GM19463 (cell line): ENCODE results near the gene ATP6V0E2.
"Not testable (repeated sequence)": the region's sequence is repeated elsewhere in the genome, so short reads cannot be mapped to it uniquely, and the experiment has no call there.

Source experiments
- ATAC-seq: cut with Tn5 transposase; IDR thresholded peaks from one replicate; pipeline ENCODE4 v1.9.1; 2021; ENCODE audit warnings: mild to moderate bottlenecking, moderate library complexity; ENCODE audit not compliant: unreplicated experiment

Gene ATP6V0E2

GRCh38 chr7:149877890-149878522 is 4.2 kb downstream of the ATP6V0E2 start:
- no peak for ATAC-seq

- no peak for ATAC-seq
These were observed 4.8 kb downstream of the ATP6V0E2 start for GRCh38 chr7:149878523-149878921.

DNA sequence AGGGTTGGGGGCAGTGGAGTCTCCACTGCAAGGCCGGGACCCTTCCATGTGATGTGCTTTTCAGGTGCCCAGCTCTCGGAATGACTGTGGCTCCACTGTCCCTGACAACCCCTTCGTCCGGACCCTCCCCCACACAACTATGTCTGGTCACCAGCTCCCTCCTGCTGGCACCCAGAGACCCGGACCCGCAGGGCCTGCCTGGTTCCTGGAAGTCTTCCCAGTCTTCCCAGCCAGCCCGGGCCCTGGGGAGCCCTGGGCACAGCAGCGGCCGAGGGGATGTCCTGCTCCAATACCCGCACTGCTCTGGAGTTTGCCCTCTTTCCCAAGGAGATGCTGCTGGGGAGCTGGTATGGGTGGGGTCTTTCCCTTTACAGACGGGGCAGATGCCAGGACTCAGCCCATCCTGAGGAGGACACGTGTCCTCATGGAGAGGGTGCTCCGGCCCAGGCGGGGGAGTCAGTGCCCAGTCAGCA is 5.5 kb downstream of the ATP6V0E2 start:
- ATAC-seq, result no peak

DNA sequence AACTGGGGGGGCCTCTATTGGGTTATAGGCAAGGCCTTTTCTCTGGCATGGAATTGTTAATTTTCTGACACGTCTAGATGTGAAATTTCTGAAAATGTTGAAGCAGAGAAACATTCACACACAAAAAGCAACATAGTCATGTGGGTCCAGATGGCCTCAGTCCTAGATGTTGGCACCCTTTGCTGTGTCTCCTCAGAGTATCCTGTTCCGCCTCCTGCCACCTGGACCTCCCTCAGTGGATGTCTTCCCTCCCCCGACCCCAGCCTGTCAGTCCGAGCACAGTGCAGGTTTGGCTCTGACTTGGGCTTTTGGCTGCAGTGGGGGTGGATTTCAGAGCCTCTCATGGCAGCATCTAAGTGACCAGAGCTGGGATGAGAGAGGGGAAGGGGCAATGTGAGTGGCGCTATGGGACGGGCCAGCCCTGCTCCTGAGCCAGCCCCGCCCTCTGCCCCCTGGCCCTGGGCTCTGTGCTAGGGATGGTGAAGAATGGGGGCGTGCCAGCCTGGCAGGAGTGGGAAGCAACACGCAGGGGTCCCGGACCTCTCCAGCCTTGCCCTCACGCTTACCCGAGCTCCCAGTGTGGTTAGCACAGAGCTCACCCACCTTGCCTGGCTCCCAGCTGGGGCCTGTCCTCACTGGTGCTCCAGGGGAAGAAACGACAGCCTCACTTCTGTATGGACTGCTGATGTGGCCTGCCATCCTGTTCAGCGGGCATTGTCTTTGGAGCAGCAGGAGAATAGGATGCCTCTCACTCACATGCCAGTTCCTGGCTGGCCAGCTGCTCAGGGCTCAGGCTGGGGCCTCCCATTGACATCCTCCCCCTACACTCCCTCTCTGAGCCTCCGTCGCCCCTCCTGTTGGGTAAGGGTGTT is 6.2 kb downstream of the ATP6V0E2 start:
- no peak for ATAC-seq

DNA sequence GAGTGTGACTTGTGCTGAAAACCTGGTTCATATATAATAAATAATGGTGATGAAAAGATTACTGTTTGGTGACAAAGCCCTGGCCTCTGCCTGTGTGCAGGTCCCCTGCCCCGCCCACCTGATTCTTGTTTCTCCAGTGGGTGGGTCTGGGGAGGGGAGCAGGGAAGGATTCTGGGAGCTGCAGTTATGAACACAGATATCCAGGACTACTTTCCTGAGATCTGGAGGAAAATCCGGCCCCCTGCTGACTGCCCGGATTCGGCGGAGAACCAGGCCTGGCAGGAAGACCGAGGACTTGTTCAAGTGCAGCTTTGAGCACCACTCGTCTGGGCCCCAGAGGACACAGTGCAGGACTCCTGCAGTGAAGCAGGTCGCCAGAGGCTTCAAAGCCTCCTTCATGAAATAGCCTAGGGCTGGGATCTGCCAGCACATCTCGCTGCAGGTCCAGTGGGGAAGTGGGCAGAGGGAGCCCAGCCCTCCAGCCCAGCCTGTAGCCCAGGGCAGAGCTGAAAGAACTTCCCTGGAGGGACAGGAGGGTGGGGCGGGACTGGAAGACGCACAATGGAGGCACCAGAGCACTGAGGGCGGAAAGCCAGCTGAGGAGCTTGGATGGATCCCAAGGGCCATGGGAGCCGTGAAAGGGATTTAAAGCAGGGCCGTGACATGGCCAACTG is 7.0 kb downstream of the ATP6V0E2 start:
- ATAC-seq, result no peak

DNA sequence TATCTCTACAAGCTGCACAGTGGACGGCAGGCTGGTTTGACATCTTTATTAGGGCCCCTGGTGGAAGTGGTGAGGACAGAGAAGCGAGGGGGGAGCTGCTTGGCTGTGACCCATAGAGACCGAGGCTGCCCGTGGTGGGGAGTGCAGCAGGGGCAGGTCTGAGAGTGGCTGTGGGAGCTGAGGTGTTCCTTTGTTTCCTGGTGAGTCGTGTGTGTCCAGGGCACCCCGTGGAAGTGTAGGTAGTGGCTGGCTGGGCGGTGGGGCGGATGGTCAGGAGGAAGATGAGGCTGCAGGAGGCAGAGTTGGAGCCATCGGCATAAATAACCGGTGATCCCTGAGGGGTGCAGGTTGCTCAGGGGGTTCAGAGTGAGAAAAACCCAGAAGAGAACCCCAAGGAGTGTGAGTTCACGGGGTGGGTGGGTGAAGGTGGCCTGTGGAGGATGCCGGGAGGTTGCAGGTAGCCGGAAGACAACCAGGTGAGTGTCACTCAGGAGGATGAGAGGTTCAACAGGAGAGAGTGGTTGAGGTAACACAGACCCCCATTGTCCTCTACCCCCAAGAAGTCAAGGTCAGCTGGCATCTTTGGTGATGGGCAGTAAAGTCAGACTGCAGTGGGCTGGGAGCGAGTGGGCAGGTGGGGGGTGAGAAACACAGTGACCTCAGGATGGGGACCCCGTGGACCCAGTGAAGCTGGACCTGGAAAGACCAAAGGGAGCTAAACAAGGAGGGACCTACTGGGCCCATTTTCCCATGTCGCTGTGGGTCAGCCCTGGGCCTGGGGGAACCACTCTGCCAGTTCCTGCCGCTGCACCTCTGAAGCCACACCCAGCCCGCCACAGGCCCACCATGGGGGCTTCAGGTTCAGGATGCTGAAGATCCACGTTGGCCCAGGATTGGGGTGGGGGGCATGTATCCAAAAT is 7.8 kb downstream of the ATP6V0E2 start:
- ATAC-seq, result no peak

GRCh38 chr7:149882248-149883047 is 8.7 kb downstream of the ATP6V0E2 start:
- ATAC-seq, result no peak

DNA sequence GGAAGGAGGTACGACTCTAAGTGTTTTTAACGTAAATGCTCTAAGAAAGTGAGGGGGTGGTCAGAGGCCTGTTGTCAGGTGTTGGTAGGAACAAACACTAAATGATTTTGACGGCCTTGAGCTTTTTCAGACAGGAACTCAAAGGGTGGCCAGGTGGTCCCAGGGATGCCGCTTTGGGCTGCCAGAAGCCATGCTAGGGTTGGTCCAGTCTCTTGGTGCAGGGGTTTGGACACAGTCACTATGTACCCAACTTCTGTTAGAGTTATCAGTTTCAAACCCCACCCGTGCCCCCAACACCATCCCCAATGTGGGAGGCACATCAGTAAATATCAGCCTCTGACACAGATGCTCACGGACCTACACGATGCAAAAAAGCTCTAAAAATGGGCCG is 9.3 kb downstream of the ATP6V0E2 start:
- no peak for ATAC-seq

DNA sequence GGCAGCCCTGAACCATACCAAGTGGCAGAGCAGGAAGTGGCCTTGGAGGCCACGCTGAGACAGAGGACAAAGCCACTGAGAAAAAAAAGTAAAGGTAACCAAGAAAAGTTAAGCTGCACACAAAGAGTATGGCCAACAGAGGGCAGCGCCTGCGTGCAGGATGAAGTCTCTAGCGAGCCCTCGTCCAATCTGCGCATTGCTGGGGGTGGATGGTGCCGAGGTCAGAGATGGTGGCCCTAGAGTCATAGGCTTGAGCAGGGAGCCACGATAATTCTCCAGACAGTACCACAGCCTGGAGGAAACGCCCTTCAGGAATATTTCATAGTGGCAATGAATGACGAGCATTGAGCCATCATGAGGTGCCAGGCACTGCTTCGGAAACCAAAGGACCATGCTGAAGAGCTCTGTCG is 9.7 kb downstream of the ATP6V0E2 start:
- ATAC-seq, result peak; percentile 74

GRCh38 chr7:149884016-149884415 is 10.2 kb downstream of the ATP6V0E2 start:
- ATAC-seq, result no peak

DNA sequence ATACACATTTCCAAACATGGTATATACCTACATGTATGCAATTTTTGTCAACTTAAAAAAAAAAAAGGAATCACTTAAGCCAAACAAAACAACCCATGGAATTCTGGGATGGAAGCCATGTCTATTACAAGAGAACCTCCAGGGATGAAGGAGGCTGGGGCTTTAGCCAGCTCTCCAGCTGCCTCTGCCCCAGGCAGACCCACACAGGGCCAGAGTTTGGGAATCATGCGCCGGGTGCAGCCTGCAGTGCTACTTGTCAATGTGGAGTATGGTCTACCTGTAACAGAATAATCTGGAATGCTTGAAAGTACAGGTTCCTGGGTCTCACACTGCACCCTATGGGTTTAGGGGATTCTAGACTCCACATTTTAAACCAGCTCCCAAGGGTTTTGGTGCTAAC is 10.8 kb downstream of the ATP6V0E2 start:
- ATAC-seq, result no peak

DNA sequence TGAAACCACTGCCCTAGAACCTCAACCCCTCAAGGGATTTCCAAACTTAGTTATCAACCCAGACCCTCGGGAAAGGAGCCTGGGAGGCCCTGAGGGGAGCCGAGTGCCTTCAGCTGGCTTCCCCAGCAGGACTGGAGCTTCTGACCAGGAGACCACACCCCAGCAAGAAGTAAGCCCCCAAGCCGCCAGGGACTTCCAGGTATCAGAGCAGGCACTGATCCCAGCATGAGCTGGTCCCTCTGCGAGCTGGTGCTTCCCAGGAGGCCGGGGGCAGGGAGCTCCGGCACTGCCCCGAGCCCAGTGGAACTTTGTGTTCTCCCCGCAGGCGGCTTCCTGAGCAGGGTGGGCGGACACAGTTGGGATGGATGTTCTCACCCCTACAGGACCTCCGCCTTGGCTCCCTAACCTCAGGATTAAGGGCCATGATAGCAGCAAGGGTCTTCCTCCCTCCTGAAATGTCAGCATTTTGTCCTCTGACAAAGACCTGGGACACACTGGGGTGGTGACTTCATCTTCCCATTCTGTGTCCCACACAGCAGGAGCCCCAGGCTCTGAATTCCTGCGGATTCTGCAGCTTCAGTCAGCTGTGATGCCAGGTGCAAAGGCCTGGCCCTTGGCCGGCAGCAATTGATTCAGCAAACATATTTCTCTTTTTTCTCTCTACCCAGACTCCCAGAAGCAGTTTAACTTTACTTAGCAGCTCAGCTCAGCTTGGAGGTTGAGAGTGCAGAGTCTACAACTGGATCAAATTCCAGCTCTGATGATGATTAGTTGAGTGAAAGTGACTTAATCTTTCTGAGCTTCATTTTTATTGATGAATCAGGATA is 11.6 kb downstream of the ATP6V0E2 start:
- ATAC-seq, result no peak

- ATAC-seq, result no peak
These were observed 12.2 kb downstream of the ATP6V0E2 start for GRCh38 chr7:149886018-149886415.

- ATAC-seq, result no peak
These were observed 13.5 kb downstream of the ATP6V0E2 start for GRCh38 chr7:149887311-149887710.

DNA sequence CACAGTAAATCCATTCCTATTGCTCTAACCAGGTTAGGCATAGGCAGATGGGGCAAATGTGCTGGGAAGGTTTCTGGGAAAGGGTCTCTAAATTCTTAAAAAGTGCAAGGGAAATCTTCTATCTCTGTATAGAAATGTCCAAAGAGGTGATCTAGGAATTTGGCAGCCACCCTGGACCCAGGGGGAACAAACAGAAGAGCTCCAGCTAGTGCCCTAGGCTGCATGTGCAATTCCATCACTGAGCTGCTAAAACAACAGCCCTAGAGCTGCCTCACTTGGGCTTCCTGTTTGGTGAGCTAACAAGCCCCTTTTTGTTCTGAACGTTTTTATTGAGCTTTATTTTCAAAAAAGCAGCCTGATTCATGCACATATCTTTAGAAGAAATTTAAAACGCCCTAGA is 16.9 kb downstream of the ATP6V0E2 start:
- not testable (repeated sequence) for ATAC-seq

DNA sequence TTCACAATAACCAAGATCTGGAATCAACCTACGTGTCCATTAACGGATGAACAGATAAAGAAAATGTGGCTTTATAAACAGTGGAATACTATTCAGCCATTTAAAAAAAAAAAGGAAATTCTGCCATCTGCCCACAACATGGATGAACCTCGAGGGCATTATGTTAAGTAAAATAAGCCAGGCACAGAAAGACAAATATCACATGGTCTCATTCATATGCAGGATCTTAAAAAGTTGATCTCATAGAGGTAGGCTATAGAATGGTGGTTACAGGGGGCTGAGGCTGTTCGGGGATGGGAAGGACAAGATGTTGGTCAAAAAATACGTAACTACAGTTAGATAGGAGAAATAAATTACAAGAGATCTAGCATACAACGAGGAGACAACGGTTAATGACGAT is 21.2 kb downstream of the ATP6V0E2 start:
- ATAC-seq, result not testable (repeated sequence)

GRCh38 chr7:149907776-149908376 is 34.1 kb downstream of the ATP6V0E2 start:
- ATAC-seq, result not testable (repeated sequence)

DNA sequence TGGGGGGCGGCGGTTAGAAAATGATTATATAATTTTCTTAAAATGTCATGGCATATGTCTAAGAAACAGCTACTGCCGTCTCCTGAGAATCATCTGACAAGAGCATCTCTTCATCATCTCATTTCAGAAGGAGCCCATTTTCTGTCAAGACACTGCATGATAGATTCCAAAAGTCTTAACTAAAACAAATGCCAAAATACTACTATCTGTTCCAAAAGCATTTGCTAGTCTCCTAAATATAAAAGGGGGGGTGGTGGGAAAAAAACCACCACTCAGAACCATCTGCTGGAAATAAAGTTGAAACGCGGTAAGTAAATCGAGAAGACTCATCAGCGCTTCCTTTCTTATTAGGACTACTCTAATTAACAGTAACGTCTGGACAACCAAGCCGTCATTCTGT is 36.5 kb downstream of the ATP6V0E2 start:
- not testable (repeated sequence) for ATAC-seq
